ENCODE measurements around the gene DLG2. TPM values are rescaled to one million over a fixed set of nuclear protein-coding genes. Genes with fewer than 3 reads are reported as not detected.
"Not testable (repeated sequence)": the region's sequence is repeated elsewhere in the genome, so short reads cannot be mapped to it uniquely, and the experiment has no call there.

The DLG2 gene
- polyA plus RNA-seq, 4 donors, result 10.8 to 15.6 (median 12.2) TPM

GRCh38 chr11:84345597-84345996, 1281.5 kb downstream of the DLG2 start:
- no peak for DNase-seq (ENCODE audit: low read depth in 4 of 4, low spot score in 2 of 4)

- no peak for DNase-seq (ENCODE audit: low read depth in 4 of 4, low spot score in 2 of 4)
These were observed 1282.1 kb downstream of the DLG2 start for GRCh38 chr11:84345027-84345426.

DNA sequence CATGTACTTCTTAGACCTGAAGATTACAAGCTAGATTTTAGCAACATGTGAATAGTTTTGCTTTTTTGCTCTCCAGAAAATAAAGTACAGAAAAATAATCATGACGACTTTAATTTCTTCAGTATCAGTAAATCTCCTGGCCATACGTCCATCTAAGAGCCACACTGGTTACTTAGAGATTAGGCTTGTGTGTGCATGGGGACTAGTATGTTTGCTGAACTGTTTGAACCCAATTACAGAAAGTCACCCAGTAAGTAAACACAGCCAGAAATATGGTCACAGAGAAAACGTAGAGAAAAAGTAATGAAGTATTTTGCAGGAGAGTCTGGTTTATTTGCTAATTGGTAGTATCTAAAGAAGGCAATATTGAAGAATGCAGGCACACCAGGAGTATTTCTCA, 1287.3 kb downstream of the DLG2 start:
- DNase-seq (ENCODE audit: low read depth in 4 of 4, low spot score in 2 of 4), result no peak

- DNase-seq (ENCODE audit: low read depth in 4 of 4, low spot score in 2 of 4), result no peak
These were observed 1293.9 kb downstream of the DLG2 start for GRCh38 chr11:84333221-84333620.

GRCh38 chr11:84322211-84322610, 1304.9 kb downstream of the DLG2 start:
- DNase-seq (ENCODE audit: low read depth in 4 of 4, low spot score in 2 of 4), result no peak

DNA sequence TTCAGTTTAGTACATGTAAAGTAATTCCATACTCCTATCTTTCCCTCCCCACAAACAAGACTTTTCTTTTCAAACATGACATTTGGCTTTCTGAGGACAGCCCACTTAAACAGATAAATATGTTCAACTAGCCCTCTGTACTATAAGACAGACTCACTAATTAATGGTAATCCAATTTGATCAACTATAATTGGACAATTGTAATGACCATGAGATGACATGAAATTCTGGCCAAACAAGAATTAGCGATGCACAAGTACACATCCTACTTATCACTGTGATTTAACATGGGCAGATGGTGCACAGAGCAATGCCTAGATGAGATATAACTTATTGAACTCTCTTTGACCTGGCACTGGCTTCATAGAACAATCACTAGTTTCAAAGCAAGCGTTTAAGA, 1307.3 kb downstream of the DLG2 start:
- DNase-seq (ENCODE audit: low read depth in 4 of 4, low spot score in 2 of 4), result no peak

DNA sequence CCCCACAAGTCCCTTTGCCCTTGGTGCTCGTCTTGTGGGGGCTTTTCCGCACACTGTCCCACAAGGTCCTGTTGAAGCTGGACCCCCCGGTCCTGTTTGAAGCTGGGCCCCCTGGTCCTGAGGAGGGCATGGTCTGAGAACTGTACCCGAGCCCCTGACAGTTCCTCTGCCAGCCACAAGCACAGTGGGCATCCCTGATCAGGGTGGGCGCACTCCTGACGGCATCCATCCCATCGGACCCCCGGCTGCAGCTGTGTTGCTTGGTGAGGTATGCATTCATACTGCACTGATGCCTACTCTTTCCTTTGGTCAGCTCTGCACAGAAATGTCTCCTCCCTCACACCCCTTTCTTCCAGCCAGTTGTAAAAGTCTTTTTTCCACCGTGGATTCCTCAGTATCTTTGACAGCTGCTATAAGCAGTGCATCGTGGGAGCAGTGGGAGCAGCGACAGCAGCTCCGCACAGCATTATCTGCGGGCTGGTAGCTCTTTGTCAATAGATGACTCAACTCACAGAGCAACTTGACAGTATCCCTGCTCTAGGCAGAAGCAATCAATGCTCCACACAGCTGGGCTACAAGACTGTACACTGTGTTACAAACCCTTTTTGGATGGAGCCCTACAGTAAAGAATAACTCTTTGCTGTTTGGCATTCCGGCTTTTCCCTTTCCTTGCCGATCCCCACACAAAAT, 1310.1 kb downstream of the DLG2 start:
- DNase-seq (ENCODE audit: low read depth in 4 of 4, low spot score in 2 of 4), result no peak

- no peak for DNase-seq (ENCODE audit: low read depth in 4 of 4, low spot score in 2 of 4)
These were observed 1313.2 kb downstream of the DLG2 start for GRCh38 chr11:84313830-84314359.

DNA sequence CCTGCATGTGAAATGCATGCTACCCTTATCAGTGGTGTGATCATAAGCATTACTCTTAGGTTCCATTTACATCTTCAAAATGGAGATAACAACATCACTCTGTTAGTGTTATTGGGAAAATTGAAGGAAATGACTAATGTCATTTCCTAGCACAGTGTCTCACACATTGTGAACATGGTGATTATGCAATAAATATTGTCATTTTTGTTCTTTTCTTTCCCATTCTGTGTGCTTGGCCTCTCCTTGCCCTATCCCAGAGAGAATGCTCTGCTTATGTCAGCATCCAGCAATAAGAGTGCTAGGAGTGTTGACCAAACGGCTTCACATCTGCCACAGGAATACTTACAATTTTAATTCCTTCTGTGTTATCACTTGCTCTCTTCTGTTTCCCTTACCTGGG, 1316.9 kb downstream of the DLG2 start:
- DNase-seq (ENCODE audit: low read depth in 4 of 4, low spot score in 2 of 4), result no peak

DNA sequence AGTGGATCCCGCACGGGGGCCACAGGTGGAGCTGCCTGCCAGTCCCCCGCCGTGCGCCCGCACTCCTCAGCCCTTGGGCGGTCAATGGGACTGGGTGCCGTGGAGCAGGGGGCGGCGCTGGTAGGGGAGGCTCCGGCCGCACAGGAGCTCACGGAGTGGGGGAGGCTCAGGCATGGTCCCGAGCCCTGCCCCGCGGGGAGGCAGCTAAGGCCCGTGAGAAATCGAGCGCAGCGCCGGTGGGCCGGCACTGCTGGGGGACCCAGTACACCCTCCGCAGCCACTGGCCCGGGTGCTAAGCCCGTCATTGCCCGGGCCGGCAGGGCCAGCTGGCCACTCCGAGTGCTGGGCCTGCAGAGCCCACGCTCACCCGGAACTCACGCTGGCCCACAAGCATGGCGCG, 1318.7 kb downstream of the DLG2 start:
- not testable (repeated sequence) for DNase-seq (ENCODE audit: low read depth in 4 of 4, low spot score in 2 of 4)

DNA sequence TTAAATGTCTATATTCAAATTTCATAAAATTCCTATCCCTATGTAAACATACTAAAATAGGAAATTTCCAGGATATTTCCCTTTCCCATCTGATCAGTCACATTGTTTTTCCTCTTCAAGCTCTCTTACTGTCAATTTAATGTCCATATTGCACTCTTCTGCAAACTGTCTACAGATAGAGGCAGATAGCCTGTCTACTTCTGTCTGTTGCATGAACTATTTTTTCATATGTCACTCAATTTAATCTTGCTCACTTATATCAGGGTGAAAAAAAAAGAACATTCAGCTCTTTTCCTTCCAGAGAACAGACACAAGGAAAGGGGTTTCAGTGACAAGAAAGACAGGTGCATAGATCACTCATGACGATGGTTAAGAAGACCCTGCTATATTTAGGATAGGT, 1327.1 kb downstream of the DLG2 start:
- no peak for DNase-seq (ENCODE audit: low read depth in 4 of 4, low spot score in 2 of 4)

GRCh38 chr11:84297570-84297969, 1329.6 kb downstream of the DLG2 start:
- no peak for DNase-seq (ENCODE audit: low read depth in 4 of 4, low spot score in 2 of 4)

DNA sequence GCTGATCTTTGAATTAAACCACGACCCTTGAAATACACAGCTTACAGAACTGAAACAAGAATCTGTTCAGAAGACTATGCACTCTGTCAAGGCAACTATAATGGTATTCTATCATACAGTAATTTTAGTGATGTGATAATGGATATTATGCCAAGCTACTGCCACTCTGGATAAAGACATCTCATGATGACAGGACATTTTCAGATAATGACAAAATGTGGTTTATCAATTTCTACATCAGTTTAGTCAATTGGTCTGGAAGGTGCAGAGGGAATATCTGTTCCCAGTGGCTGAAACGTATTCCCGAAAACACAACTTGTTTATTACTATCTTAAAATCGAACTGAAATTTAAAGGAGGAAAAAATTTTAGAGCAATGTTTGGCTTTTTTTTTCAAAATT, 1331.3 kb downstream of the DLG2 start:
- no peak for DNase-seq (ENCODE audit: low read depth in 4 of 4, low spot score in 2 of 4)

GRCh38 chr11:84292955-84293354, 1334.2 kb downstream of the DLG2 start:
- no peak for DNase-seq (ENCODE audit: low read depth in 4 of 4, low spot score in 2 of 4)

DNA sequence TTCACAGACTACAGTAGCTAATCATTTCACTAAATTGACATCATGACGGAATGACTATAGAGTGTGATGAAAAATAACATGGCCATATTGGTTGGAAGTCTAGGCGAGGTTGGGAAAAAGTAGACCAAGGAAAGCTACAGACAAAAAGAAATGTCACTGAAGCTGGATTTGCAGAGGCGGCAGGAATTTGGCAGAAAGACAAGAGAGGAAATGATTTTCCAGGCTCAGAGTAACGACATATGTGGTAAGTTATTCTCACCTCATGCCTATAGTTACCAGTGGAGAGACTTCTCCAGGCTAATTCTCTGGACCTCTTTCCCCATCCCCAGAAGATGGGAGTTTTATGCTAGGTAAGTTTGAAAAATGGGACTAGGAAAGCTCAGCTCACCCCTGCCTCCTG, 1335.1 kb downstream of the DLG2 start:
- DNase-seq (ENCODE audit: low read depth in 4 of 4, low spot score in 2 of 4), result no peak

DNA sequence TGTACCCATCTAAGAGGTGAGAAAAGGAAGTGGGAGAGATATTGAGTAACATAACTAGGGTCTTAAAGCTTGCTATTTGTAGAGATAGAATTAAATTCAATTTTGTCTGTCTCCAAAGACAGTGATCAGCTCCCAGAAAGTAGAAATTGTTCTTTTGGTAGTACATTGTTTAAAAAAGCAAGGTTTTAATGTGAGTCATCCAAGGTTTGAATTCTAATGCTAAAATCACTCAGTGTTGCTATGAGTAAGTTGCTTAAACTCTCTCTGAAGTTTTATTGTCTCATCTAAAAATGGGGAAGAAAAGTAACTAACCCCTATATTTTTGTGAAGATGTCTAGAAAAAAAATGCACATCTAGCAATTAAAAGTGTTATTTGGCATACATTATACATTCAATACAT, 1336.5 kb downstream of the DLG2 start:
- DNase-seq (ENCODE audit: low read depth in 4 of 4, low spot score in 2 of 4), result no peak

DNA sequence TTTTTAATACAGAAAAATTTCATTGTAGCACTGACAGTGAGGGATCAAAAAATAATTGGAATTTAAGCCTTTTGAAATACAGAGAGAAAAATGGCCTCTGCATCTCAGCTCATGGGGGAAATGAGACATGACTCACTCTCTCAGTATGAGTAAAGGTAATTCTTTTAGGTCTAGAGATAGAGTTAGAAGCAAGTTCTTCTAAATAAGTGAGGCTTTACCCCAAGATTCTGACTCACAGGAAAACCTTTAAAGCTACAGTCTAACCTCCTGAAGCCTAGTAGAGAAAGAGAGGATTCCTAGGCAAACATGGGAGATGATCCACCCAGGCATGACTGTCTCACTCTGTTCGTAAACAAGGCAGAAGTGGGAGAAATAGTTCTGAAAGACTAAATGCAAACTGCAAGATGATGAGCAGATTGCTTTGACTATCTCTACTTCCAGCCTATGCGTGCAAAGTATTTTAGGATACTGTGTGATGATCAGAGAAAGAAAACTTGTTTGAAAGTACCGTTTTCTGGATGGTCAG, 1337.7 kb downstream of the DLG2 start:
- DNase-seq (ENCODE audit: low read depth in 4 of 4, low spot score in 2 of 4), result no peak

- DNase-seq (ENCODE audit: low read depth in 4 of 4, low spot score in 2 of 4), result no peak
These were observed 1353.6 kb downstream of the DLG2 start for GRCh38 chr11:84273541-84273940.

DNA sequence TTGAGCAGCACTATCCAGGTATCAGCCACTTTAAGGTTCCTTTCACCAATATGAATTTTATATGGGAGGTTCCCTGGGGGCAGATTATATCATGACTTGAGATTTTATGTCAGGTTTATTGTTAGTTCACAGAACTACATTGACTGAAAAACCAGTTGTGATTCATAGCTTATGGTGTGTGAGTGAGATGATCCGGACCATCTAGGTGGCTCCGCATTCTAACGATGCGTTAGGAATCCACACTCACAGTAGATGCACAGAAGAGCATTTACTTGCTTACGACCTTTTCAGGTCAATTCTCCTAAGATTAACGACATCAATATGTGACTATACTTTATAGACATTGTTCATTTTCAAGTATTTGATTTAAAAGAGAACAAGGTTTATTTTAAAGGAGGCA, 1356.7 kb downstream of the DLG2 start:
- no peak for DNase-seq (ENCODE audit: low read depth in 4 of 4, low spot score in 2 of 4)

- DNase-seq (ENCODE audit: low read depth in 4 of 4, low spot score in 2 of 4), result no peak
These were observed 1363.1 kb downstream of the DLG2 start for GRCh38 chr11:84264066-84264465.

DNA sequence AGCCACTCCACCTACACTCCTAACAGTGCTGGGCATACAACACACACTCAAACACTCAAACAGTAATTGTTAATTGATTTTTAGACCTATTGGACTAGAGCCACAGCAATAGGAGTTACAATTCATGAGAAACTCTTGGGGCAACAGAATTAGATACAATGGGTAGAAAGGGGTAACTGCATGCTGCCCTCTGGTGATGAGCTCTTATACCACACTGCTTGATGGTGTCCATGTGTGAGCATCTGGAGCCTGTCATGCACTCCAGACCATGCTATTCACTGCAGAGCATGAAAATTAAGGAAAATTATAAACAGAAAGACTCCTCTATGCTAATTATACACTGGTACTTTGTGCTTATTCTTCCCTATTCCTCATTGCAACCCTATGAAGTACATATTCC, 1365.4 kb downstream of the DLG2 start:
- no peak for DNase-seq (ENCODE audit: low read depth in 4 of 4, low spot score in 2 of 4)

DNA sequence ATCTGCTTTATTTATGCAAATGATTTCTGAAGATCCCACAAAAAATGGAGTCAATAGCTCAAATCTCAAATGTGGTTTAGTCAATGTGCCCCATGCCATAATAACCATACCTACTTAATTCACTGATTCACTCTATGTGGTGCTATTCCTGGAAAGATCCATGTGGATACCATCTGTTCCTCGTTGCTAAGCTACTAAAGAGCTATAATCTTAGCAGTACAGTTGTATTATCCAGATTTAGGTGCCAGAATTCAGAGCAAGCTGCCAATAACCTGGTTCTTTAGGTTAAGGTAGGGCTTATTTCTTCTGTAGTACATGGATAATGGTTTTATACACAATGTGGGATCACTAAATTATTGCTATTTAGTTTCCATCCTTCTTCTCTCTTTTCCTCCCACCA, 1366.3 kb downstream of the DLG2 start:
- no peak for DNase-seq (ENCODE audit: low read depth in 4 of 4, low spot score in 2 of 4)

DNA sequence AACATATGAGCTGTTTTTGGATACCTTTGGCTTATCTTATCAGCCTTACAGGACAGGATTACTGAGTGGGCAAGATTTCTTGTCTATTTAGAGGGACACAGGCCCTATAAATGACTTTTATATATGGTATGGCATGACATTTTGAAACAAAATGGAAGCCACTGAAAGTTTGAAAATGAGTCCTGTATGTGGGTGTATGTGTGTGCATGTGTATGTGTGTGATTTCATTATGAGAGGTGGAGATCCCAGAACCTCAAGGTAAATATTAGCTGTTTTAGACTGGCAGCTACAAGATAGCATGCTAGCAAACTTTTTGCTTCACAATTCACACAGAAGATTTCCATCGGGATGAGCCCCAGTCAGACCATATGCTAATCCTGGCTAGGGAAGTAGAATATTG, 1370.5 kb downstream of the DLG2 start:
- DNase-seq (ENCODE audit: low read depth in 4 of 4, low spot score in 2 of 4), result no peak
